AML-193 (cell line): ENCODE measurements around the gene MYBL2.
"Not testable (repeated sequence)": the region's sequence is repeated elsewhere in the genome, so short reads cannot be mapped to it uniquely, and the experiment has no call there.

Source experiments
- DNase-seq, 2 experiments: peaks; one replicate each; lab custom pipeline; 2025; lab: John Stamatoyannopoulos, UW

MYBL2 gene

GRCh38 chr20:43752051-43752360 lies 85.1 kb downstream of the MYBL2 start:
- DNase-seq: no peak

GRCh38 chr20:43752561-43753301 lies 85.8 kb downstream of the MYBL2 start:
- DNase-seq: peak; percentile 91 to 93

GRCh38 chr20:43755390-43755789 lies 88.5 kb downstream of the MYBL2 start:
- no peak for DNase-seq

GRCh38 chr20:43755851-43756250 lies 88.9 kb downstream of the MYBL2 start:
- DNase-seq: no peak

GRCh38 chr20:43757888-43758287 lies 91.0 kb downstream of the MYBL2 start:
- not testable (repeated sequence) for DNase-seq

DNA sequence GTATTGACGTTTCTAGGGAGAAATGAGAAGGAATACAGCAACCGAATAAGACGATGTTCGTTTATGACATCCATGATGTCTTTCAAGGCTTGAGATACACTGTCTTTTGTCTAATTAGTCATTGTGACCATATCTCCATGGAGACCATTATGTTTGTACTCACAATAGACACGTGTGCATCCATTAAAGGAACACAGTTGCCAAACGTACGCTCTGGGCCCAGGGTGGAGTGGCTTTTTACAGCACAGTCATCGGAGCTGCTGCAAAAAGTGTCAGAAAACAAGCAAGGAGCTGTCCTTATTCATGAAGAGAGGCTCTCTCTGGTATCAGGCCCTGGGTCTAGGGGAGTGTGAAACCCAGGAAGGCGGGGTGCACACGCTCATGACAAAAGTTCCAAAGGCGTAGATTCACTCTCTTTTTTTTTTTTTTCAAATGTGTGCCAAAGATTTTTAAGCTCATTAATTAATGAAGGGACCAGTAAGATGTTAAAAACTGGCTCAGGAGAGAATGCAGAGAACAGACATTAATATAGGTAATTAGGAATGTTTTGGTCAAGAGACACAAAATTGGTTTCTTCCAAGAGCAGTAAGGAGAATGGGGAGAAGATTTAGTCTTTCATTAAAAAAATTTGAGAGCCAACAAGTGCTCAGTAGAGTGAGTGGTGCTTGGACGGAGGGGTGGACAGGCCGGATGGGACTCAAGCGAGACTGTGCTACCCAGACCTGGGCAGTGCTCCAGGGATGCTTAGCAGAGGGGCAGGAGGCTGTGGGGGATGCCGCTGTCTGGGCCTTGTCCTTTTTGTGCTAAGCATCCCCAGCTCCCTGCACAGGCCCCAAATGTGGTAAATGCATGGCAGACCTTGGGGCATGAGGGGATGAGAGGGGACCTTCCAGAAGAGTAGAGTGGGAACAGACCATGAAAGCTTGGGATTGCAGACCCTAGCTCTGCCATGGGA lies 94.7 kb downstream of the MYBL2 start:
- DNase-seq: no peak

DNA sequence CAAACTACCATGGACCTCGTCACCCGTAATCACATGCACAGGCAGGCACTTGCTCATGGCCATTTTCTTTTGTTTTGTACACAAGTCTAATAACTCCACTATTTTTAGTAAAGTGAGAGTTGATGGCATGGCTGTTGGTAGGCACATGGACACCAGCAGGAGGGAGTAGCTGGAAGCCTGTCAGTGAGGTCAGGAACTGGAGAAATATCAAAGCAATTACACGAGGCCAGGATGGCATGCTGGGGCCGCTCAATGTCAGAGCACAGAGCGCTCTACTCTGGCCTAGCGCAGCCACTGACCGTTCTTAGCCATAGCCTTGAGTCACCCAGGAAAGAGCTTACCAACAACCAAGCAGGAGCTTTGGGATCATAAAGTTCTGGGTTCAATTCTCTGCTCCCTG lies 96.0 kb downstream of the MYBL2 start:
- no peak for DNase-seq

DNA sequence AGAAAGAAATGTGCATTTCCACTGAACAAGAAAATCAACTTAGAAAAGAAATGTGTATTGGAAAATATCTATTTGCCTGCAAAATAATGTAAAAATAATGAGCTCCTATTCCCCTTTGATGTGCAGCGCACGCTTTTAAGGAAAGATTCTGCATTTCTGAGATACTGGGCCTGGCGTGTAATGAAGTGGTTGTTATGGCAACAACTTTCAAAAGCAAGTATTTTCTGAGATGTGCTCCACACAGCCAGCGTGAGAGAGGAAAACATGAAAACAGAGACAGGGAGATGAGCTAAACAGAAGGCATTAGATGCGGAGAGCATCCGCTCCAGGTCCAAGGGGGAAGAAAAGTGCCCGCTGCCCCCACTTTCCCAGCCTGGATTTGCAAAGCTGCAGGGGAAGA lies 99.0 kb downstream of the MYBL2 start:
- DNase-seq: no peak
